ENCODE results near the gene DNPH1. TPM values are rescaled to one million over a fixed set of nuclear protein-coding genes. Genes with fewer than 3 reads are reported as not detected.
A peak's percentile ranks its signal among the peaks of the same experiment; 100 is the strongest.

The DNPH1 gene
- total and polyA plus RNA-seq, 2 experiments from 2014 or later: 29.2 to 50.0 TPM

DNA sequence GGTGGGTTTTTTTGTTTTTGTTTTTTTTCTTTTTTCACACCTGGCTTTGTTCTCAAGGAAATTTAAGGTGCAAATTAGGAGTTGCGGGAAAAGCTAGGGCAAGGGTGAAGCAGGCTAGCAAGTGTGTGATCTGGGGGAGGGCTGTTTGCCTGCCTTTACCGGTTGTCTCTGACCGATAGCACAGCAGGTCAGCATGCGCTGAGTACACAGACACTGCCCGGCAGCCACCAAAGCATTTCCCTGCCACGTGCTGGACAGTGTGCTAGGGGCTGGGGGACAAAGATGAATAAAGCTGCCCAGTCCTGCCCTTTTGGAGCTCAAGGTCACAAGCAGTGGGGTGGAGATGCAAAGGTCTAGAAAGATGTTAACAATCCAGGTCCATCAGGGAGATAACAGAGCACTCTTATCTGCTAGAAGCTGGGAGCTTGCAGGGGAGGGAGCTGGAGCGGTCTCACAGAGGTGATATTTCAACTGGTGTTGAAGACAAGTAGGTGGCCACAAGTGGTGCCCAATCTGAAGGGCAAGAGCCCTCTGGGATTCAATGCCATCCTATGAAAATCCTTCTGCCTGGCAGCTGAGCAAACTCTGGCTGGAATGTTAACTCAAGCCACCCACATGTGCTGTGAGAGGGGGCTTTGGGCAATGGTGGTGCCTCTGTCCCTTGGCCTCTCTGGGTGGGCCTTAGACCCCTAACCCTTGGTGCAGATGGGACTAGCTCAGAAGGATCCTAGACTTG lies 38.5 kb upstream of the DNPH1 start:
- H2AFZ ChIP-seq: peak overlapping the region; percentile 97
- ATAC-seq (peak; percentile 11), DNase-seq (ENCODE audit: low spot score) (peak; percentile 28)
- no peaks in the 10 kb centered on the region for H3K79me2 ChIP-seq (replicated peaks; ENCODE audit: insufficient read depth)
- no peaks in the 10 kb centered on the region for H4K20me1 ChIP-seq (replicated peaks; ENCODE audit: insufficient read depth)
- no peaks in the 10 kb centered on the region for H3K36me3 ChIP-seq (ENCODE audit: insufficient read depth)
- no peaks in the 10 kb centered on the region for H3F3A ChIP-seq (replicated peaks; ENCODE audit: low read depth)
- no peak overlapping the region; the same call in 2 of the 3 replicates for H3K4me3 Mint-ChIP-seq
- H3K4me1 ChIP-seq (ENCODE audit: insufficient read depth): peaks cover 14% of the 10 kb centered on the region
- no peaks in the 10 kb centered on the region for H3K36me3 Mint-ChIP-seq (ENCODE audit: low read depth)
- no peaks in the 10 kb centered on the region for H3K9me2 ChIP-seq (ENCODE audit: insufficient read depth)
- H3K4me2 ChIP-seq: peak overlapping the region; percentile 64; the same call in 1 of the 2 replicates
- H3K27me3 ChIP-seq (ENCODE audit: insufficient read depth): peaks cover 46% of the 10 kb centered on the region
- TF ChIP-seq ZNF462 (CRISPR knock-in tag; IDR thresholded peaks at IDR 0.05) (no peak), ZNF114 (CRISPR knock-in tag; IDR thresholded peaks at IDR 0.05) (no peak), EZH2 (IDR thresholded peaks at IDR 0.05; ENCODE audit: low read depth, unreplicated experiment) (no peak), EZH2phosphoT487 (IDR thresholded peaks at IDR 0.05; ENCODE audit: unreplicated experiment) (no peak), JUNB (IDR thresholded peaks at IDR 0.05; ENCODE audit: unreplicated experiment) (no peak), POLR2AphosphoS5 (IDR thresholded peaks at IDR 0.05; ENCODE audit: low read depth) (no peak), STAT1 (IDR thresholded peaks at IDR 0.05; ENCODE audit: unreplicated experiment) (no peak), ZNF331 (CRISPR knock-in tag; IDR thresholded peaks at IDR 0.05; ENCODE audit: low read depth) (no peak), CTCF (conservative IDR thresholded peaks at IDR 0.05; ENCODE audit: low read depth in 2 of 2) (no peak), NANOG (IDR thresholded peaks at IDR 0.05; ENCODE audit: borderline replicate concordance) (no peak), CREB1 (CRISPR knock-in tag; IDR thresholded peaks at IDR 0.05; ENCODE audit: low read depth) (no peak)
- TF ChIP-seq, protein P1, sequence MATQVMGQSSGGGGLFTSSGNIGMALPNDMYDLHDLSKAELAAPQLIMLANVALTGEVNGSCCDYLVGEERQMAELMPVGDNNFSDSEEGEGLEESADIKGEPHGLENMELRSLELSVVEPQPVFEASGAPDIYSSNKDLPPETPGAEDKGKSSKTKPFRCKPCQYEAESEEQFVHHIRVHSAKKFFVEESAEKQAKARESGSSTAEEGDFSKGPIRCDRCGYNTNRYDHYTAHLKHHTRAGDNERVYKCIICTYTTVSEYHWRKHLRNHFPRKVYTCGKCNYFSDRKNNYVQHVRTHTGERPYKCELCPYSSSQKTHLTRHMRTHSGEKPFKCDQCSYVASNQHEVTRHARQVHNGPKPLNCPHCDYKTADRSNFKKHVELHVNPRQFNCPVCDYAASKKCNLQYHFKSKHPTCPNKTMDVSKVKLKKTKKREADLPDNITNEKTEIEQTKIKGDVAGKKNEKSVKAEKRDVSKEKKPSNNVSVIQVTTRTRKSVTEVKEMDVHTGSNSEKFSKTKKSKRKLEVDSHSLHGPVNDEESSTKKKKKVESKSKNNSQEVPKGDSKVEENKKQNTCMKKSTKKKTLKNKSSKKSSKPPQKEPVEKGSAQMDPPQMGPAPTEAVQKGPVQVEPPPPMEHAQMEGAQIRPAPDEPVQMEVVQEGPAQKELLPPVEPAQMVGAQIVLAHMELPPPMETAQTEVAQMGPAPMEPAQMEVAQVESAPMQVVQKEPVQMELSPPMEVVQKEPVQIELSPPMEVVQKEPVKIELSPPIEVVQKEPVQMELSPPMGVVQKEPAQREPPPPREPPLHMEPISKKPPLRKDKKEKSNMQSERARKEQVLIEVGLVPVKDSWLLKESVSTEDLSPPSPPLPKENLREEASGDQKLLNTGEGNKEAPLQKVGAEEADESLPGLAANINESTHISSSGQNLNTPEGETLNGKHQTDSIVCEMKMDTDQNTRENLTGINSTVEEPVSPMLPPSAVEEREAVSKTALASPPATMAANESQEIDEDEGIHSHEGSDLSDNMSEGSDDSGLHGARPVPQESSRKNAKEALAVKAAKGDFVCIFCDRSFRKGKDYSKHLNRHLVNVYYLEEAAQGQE (IDR thresholded peaks at IDR 0.05; ENCODE audit: unreplicated experiment): no peak
- TF ChIP-seq, protein P2, sequence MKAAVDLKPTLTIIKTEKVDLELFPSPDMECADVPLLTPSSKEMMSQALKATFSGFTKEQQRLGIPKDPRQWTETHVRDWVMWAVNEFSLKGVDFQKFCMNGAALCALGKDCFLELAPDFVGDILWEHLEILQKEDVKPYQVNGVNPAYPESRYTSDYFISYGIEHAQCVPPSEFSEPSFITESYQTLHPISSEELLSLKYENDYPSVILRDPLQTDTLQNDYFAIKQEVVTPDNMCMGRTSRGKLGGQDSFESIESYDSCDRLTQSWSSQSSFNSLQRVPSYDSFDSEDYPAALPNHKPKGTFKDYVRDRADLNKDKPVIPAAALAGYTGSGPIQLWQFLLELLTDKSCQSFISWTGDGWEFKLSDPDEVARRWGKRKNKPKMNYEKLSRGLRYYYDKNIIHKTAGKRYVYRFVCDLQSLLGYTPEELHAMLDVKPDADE (IDR thresholded peaks at IDR 0.05): no peak
- 0 out of 2 replicates have a peak overlapping the region, but pooled peaks have one; percentile 14 for H3K27ac ChIP-seq (ENCODE audit: low read depth)
- H3K27ac Mint-ChIP-seq: no peak overlapping the region
- 0 out of 2 replicates have a peak overlapping the region, but pooled peaks have one; percentile 20 for H3K4me3 ChIP-seq
- H3K27me3 Mint-ChIP-seq (ENCODE audit: insufficient read depth, low read depth, poor library complexity): peaks cover 49% of the 10 kb centered on the region
- no peaks in the 10 kb centered on the region for H3K9me3 Mint-ChIP-seq
- peaks cover 34% of the 10 kb centered on the region for H3K4me1 Mint-ChIP-seq
